PC-9 (cell line): Measurements from ENCODE around the gene ATP6V1D. TPM values are rescaled to one million over a fixed set of nuclear protein-coding genes. Genes with fewer than 3 reads are reported as not detected.

Experiments used
- BruUV-seq: library from RNA; stranded (reverse); fragments of 400-500 nt; replicated peaks from 2 replicates; lab custom pipeline; 2021; lab: Mats Ljungman, UMichigan
- CTCF ChIA-PET: fragments of 300-600 bp; sonication (Branson Sonifier 250); formaldehyde crosslinking; loops from one replicate; lab custom pipeline; 2022; ENCODE audit warnings: antibody characterized with exemption; lab: Charles Lee
- POLR2A ChIA-PET: fragments of 300-600 bp; sonication (Branson Sonifier 250); formaldehyde crosslinking; loops from one replicate; lab custom pipeline; 2022; ENCODE audit warnings: antibody characterized with exemption; ENCODE audit not compliant: unreplicated experiment; lab: Charles Lee
- DNase-seq, 2 experiments: peaks; one replicate each; pipeline versions ENCODE4 v3.0.0 to v3.0.0-alpha.2; 2015 to 2022; ENCODE audit warnings: mixed read lengths in 1 of 2
- H2AFZ ChIP-seq: fragments of 200-600 bp; sonication (generic); 2 replicates; pipeline ENCODE4 v1.8.1; 2017; ENCODE audit warnings: antibody characterized with exemption
- H3F3A ChIP-seq: fragments of 200-600 bp; sonication (generic); 2 replicates; pipeline ENCODE4 v1.8.1; 2017; ENCODE audit warnings: antibody characterized with exemption, mild to moderate bottlenecking, low read depth; ENCODE audit not compliant: insufficient read depth
- H3K27ac ChIP-seq: fragments of 200-600 bp; sonication (generic); 2 replicates; pipeline ENCODE4 v1.6.1; 2016; ENCODE audit warnings: mixed run types
- H3K27me3 ChIP-seq: fragments of 200-600 bp; sonication (generic); 2 replicates; pipeline ENCODE4 v1.6.1; 2016; ENCODE audit warnings: low read depth, mixed run types; ENCODE audit not compliant: insufficient read depth
- H3K36me3 ChIP-seq: fragments of 200-600 bp; sonication (generic); 2 replicates; pipeline ENCODE4 v1.6.1; 2016; ENCODE audit warnings: low read depth, mixed run types
- H3K4me1 ChIP-seq: fragments of 200-600 bp; sonication (generic); replicated peaks from 2 replicates; pipeline ENCODE4 v1.6.1; 2016; ENCODE audit warnings: mixed run types; ENCODE audit not compliant: insufficient read depth
- H3K4me2 ChIP-seq: fragments of 200-600 bp; sonication (generic); 2 replicates; pipeline ENCODE4 v1.6.1; 2017; ENCODE audit warnings: mixed run types
- H3K4me3 ChIP-seq: fragments of 200-600 bp; sonication (generic); 2 replicates; pipeline ENCODE4 v1.6.1; 2016; ENCODE audit warnings: mixed run types
- H3K79me2 ChIP-seq: fragments of 200-600 bp; sonication (generic); 2 replicates; pipeline ENCODE4 v1.6.1; 2017; ENCODE audit warnings: low read depth, mixed run types
- H3K9me2 ChIP-seq: fragments of 200-600 bp; sonication (generic); 2 replicates; pipeline ENCODE4 v1.8.1; 2017; ENCODE audit warnings: mild to moderate bottlenecking; ENCODE audit not compliant: insufficient read depth
- H3K9me3 ChIP-seq: fragments of 200-600 bp; sonication (generic); 2 replicates; pipeline ENCODE4 v1.8.1; 2016; ENCODE audit warnings: low read depth; ENCODE audit not compliant: insufficient read depth
- H4K20me1 ChIP-seq: fragments of 200-600 bp; sonication (generic); 2 replicates; pipeline ENCODE4 v1.8.1; 2017; ENCODE audit not compliant: insufficient read depth
- CTCF ChIP-seq: fragments of 200-600 bp; sonication (generic); conservative IDR thresholded peaks from 2 replicates; pipeline ENCODE4 v1.6.1; 2017; ENCODE audit warnings: mixed run types, antibody characterized with exemption, mild to moderate bottlenecking, moderate library complexity
- EZH2 ChIP-seq: fragments of 200-600 bp; sonication (generic); IDR thresholded peaks from 2 replicates; pipeline ENCODE4 v1.8.0; 2017; ENCODE audit warnings: antibody characterized with exemption, low read depth
- intact Hi-C: fragments of 100-400 bp; cut with micrococcal nuclease; formaldehyde crosslinking; loops from one replicate; pipeline ENCODE4 v1.10.0; 2022; ENCODE audit not compliant: unreplicated experiment
- total RNA-seq: library from RNA; stranded (reverse); gene quantifications from 2 replicates; pipeline ENCODE4 v1.2.3, GENCODE V29; 2021

The ATP6V1D gene
- total RNA-seq, 1 experiment from 2014 or later = 67.9 TPM

GRCh38 chr14:67370830-67371229, 11.2 kb upstream of the ATP6V1D start:
- H3K79me2 ChIP-seq = peaks cover 30% of the 10 kb centered on the region
- DNase-seq = no peak

GRCh38 chr14:67365476-67365875, 5.9 kb upstream of the ATP6V1D start:
- H3F3A ChIP-seq = peaks cover 11% of the 10 kb centered on the region; the same call in 1 of the 2 replicates
- intact Hi-C loops = no loop called here
- H3K4me2 ChIP-seq = no peak overlapping the region
- ChIA-PET CTCF (no interaction called here), POLR2A (no interaction called here)
- H3K9me3 ChIP-seq = no peaks in the 10 kb centered on the region
- peaks cover 67% of the 10 kb centered on the region for H3K79me2 ChIP-seq
- H3K27me3 ChIP-seq = no peaks in the 10 kb centered on the region
- peaks cover 53% of the 10 kb centered on the region for H3K36me3 ChIP-seq
- H2AFZ ChIP-seq = no peak overlapping the region
- BruUV-seq = no TSS peak
- H3K27ac ChIP-seq = no peak overlapping the region
- no peak for DNase-seq
- H4K20me1 ChIP-seq = peaks cover 57% of the 10 kb centered on the region
- peaks cover 22% of the 10 kb centered on the region for H3K4me1 ChIP-seq
- H3K9me2 ChIP-seq = no peaks in the 10 kb centered on the region
- H3K4me3 ChIP-seq = no peak overlapping the region
- no peak for TF ChIP-seq CTCF
- no peak for TF ChIP-seq EZH2

More at GRCh38 chr14:67370830-67371229, 11.2 kb upstream of the ATP6V1D start:
- Histone ChIP-seq H4K20me1 (peaks cover 63% of the 10 kb centered on the region), H3K4me3 (no peak overlapping the region), H3K4me1 (no peaks in the 10 kb centered on the region), H3K4me2 (no peak overlapping the region), H2AFZ (no peak overlapping the region), H3K27me3 (no peaks in the 10 kb centered on the region), H3K36me3 (peaks cover 66% of the 10 kb centered on the region), H3F3A (peaks cover 33% of the 10 kb centered on the region; the same call in 1 of the 2 replicates), H3K9me2 (no peaks in the 10 kb centered on the region), H3K27ac (no peak overlapping the region), H3K9me3 (no peaks in the 10 kb centered on the region)
- BruUV-seq = no TSS peak
- CTCF ChIA-PET = no interaction called here
- intact Hi-C loops = no loop called here
- POLR2A ChIA-PET = no interaction called here
- no peak for TF ChIP-seq EZH2
- TF ChIP-seq CTCF = no peak

GRCh38 chr14:67360470-67361206, 1.0 kb upstream of the ATP6V1D start:
- Histone ChIP-seq H3F3A (peaks cover 15% of the 10 kb centered on the region), H3K27me3 (no peaks in the 10 kb centered on the region), H2AFZ (peak overlapping the region; percentile 92), H3K36me3 (peaks cover 22% of the 10 kb centered on the region), H3K9me2 (no peaks in the 10 kb centered on the region), H3K27ac (peak overlapping the region; percentile 71), H3K4me2 (peak overlapping the region; percentile 88), H3K4me1 (peaks cover 44% of the 10 kb centered on the region), H3K9me3 (no peaks in the 10 kb centered on the region), H4K20me1 (peaks cover 36% of the 10 kb centered on the region), H3K4me3 (peak overlapping the region; percentile 75), H3K79me2 (peaks cover 93% of the 10 kb centered on the region)
- POLR2A ChIA-PET = no interaction called here
- no peak for TF ChIP-seq EZH2
- no peak for TF ChIP-seq CTCF
- intact Hi-C loops = loop anchor here (1.0 to 5.0 kb wide), 4 partner anchors 48 to 853 kb away; partner anchors contain the start of genes GPHN and PALS1
- DNase-seq = no peak
- CTCF ChIA-PET = interaction anchor here (0.6 to 1.1 kb wide), 2 partner anchors 25 to 308 kb away, joined by 3 to 4 read pairs; no protein-coding TSS in a partner anchor
- BruUV-seq = TSS peak; percentile 82
